ENCODE results near the gene ASB2.

Gene ASB2, protein sequence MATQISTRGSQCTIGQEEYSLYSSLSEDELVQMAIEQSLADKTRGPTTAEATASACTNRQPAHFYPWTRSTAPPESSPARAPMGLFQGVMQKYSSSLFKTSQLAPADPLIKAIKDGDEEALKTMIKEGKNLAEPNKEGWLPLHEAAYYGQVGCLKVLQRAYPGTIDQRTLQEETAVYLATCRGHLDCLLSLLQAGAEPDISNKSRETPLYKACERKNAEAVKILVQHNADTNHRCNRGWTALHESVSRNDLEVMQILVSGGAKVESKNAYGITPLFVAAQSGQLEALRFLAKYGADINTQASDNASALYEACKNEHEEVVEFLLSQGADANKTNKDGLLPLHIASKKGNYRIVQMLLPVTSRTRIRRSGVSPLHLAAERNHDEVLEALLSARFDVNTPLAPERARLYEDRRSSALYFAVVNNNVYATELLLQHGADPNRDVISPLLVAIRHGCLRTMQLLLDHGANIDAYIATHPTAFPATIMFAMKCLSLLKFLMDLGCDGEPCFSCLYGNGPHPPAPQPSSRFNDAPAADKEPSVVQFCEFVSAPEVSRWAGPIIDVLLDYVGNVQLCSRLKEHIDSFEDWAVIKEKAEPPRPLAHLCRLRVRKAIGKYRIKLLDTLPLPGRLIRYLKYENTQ

GRCh38 chr14:93976477-93977057 lies at the start of gene ASB2:
Gene ASB2, minus strand, starts transcription at chr14:93976570. Its CDS starts 12,031 bp downstream, at chr14:93964539.
- DNase-seq (ENCODE audit: low read depth), result no peak

DNA sequence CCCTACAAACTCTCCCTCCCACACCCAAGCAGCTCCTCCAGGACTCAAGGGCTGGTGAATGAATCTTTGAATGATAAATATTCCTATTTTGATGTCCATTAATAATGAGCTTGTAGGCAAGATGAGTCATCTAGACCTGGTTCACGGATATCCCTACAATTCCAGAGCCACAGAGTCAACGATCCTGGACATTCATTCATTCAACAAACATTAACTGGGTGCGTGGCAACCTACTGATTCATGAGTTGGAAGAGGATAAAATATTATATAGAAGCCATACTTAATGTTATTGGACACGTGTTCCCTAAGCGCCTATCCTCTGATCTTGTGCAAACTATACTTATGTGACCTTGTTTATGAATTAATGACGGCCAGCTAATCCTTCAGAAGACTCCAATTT lies 49.4 kb upstream of the ASB2 start:
- peak; percentile 31 for DNase-seq (ENCODE audit: low read depth)

GRCh38 chr14:94024549-94024948 lies 48.2 kb upstream of the ASB2 start:
- no peak for DNase-seq (ENCODE audit: low read depth)

DNA sequence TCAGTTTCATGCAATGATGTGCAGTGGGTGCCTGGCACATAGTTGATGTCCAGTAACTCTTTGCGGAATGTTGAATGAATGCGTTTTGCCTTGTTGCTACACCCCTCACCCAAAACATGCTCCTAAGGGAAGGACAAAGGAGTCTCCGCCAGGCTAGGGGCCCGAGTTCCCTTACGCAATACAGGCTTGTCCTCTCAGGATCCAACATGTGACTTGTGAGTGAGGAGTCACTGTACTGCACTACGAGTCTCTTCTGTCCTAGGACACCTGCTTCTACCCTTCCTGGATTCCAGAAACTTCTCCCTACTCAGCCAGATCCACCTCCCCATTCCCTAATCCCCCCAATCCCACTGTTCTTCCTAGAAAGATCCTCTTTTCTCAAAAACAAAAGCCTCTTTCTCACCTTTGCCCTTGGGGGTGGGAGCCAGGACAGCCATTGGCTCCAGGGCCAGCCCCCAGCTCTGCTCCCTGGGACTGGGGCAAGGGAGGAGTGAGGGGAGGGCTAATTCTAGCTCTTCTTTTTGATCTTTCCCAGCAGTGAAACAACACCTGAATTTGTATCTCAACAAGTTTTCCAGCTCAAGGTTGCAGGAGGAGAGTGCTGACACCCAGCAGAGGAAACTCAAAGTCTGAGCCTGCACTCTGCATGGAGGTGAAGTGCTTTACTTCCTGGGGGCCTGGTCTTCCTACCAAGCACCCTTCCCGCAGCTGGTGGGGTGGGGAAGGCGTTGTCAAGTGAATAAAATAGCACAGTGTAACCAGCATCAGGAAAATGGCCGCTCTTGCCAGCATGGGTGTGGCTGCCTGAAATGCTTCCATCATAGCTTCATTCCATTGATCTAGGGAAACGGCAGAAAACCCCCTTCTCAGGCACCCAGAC lies 46.4 kb upstream of the ASB2 start:
- no peak for DNase-seq (ENCODE audit: low read depth)

- DNase-seq (ENCODE audit: low read depth), result no peak
Measured at GRCh38 chr14:94021416-94022157, 45.2 kb upstream of the ASB2 start.

GRCh38 chr14:94021001-94021400 lies 44.6 kb upstream of the ASB2 start:
- peak; percentile 10 for DNase-seq (ENCODE audit: low read depth)

DNA sequence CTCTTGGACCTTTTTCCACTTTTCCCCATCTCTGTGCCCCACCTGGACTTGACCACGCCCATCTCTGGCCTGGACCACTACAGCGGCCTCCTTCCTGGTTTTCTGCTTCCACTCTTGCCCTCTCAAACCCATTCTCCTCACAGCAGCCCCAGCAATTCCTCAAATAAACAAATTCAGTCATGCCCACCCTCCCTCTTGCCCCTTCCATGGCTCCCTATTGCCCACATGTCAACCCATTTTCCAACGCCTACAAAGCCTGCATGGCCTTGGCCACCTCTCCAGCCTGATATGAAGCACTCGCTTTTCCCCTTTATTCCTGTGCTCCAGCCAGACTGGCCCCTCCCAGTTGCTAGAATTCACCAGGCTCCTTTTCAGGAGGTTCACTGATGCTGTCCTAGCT lies 43.9 kb upstream of the ASB2 start:
- DNase-seq (ENCODE audit: low read depth), result no peak

GRCh38 chr14:94019329-94019728 lies 43.0 kb upstream of the ASB2 start:
- no peak for DNase-seq (ENCODE audit: low read depth)

DNA sequence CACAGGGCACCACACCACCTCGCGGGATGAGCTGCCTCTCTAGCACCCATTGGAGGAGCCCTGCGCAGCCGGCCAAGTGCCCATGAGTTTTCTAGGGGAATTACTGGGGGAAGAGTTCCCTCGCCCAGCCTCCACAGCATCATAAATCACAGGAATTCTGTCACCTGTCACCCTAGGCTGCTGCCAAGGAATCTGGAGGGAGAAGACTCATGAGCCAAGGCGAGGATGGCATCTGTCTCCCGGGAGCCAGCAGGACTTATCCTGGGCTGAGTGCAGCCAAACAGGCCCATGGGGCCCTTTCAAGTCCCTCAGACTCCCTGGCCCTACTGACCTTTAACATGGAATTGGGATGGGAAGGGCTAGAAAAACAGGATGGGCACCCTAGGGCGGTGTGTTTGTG lies 41.9 kb upstream of the ASB2 start:
- DNase-seq (ENCODE audit: low read depth), result no peak

- no peak for DNase-seq (ENCODE audit: low read depth)
Measured at GRCh38 chr14:94016446-94016976, 40.1 kb upstream of the ASB2 start.

GRCh38 chr14:94015223-94015622 lies 38.9 kb upstream of the ASB2 start:
- no peak for DNase-seq (ENCODE audit: low read depth)

DNA sequence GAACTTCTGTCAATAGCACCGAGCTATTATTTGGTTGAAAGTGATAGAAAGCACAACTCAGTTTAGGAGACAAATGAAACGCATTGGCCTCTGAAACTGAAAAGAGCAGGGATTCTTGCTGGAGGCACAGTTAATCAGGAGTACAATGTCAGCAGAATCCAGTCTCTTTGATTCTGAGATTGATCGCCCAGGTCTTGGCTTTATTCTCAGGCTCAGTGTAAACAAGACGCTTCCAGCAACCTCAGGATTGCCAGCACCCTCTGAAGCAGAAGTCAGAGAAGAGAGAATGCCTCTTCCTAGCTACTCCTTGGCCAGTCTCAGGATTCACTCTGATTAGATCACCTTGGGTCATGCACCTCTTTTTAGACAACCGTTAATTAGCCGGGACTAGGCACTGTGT lies 38.0 kb upstream of the ASB2 start:
- no peak for DNase-seq (ENCODE audit: low read depth)

DNA sequence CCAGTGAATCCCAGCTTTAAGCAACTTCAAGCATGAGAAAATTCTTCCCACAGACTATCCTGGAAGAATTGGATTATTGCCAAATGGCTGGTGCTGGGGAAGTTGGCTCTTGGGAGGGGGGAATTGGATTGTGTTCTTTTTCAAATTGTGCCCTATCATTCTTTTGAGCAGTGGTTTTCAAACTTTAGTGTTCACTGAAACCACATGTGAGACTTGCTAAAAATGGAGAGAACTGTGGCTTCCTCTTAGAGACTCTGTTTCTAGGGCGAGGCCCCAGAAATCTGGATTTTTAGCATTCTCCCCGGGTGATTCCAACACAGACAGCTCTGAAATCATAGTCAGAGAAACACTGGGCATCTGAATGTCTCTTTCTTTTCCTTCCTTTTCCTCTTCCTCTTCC lies 35.4 kb upstream of the ASB2 start:
- no peak for DNase-seq (ENCODE audit: low read depth)

DNA sequence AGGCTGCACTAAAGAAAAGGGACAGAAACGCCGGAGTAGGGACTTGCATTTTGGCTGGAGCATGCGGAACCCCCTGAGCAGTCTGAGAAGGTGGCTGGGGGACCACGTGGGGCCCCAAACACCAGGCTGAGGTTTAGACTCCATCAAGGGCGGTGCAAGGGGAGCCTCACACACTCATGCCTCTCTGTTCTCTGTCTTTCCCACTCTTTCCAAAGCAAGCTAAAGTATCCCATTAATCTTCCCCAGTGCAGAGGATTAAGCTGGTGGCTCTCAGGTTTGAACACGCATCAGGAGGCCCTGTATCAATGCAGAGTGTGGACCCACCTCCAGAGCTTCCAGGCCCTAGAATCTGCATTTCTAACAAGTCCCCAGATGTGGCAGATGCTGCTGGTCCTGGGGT lies 34.3 kb upstream of the ASB2 start:
- no peak for DNase-seq (ENCODE audit: low read depth)

DNA sequence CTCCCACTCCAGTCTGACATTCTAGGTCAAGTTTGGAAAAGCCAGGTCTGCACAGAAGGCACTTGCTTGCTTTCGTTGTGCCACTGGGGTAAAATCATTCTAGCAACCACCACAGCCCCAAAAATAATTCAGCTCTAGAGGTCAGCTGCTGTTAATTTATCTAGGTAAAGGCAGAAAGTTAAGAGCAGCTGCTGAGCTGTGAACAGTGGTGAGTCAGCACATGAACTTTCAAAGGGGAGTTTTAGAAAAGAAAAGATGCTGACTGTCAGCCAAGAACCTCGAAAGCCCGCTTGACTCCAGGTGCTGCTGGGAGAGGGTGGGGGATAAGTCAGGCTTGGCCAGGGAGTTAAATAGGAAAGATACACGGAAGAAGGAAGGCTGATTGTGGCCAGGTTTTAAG lies 33.4 kb upstream of the ASB2 start:
- peak; percentile 50 for DNase-seq (ENCODE audit: low read depth)

- no peak for DNase-seq (ENCODE audit: low read depth)
Measured at GRCh38 chr14:94008234-94008633, 31.9 kb upstream of the ASB2 start.

DNA sequence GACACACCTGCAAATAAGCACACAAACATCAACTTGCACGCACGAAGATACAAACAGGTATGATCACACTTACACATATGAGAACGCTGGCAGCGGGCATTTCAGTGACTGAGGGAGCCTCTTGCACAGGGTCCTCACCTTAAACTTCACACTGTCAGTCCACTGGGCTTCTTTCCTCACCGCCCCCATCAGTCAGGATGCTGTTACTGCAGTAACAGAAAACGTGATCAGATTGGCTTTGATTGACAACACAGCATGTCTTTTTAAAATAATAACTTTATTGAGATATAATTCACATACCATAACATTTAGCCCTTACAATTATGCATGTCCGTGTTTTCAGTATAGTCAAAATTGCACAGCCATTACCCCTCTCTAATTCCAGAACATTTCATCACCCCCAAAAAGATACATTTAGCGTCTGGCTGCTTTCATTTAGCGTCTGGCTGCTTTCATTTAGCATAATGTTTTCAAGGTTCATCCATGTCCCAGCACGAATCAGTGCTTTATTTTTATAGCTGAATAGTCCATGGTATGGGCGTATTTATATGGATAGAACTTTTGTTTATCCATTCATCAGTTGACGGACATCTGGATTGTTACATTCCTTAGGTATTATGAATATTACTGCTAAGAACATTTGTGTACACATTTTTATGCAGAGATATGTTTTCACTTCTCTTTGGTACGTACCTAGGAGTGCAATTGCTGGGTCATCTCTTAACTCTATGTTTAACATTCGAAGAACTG lies 29.1 kb upstream of the ASB2 start:
- DNase-seq (ENCODE audit: low read depth), result no peak

- no peak for DNase-seq (ENCODE audit: low read depth)
Measured at GRCh38 chr14:94004015-94004414, 27.6 kb upstream of the ASB2 start.

GRCh38 chr14:94003397-94003796 lies 27.0 kb upstream of the ASB2 start:
- DNase-seq (ENCODE audit: low read depth), result no peak

- DNase-seq (ENCODE audit: low read depth), result peak; percentile 50
Measured at GRCh38 chr14:94001501-94002396, 25.4 kb upstream of the ASB2 start.

Measured in amniotic epithelial cell (primary cell).